Measurements from ENCODE around the gene FBXO27. TPM values are rescaled to one million over a fixed set of nuclear protein-coding genes. Genes with fewer than 3 reads are reported as not detected.
"Not testable (repeated sequence)": the region's sequence is repeated elsewhere in the genome, so short reads cannot be mapped to it uniquely, and the experiment has no call there.

Gene FBXO27
- total RNA-seq, 1 donor from 2014 or later = 3.7 TPM

DNA sequence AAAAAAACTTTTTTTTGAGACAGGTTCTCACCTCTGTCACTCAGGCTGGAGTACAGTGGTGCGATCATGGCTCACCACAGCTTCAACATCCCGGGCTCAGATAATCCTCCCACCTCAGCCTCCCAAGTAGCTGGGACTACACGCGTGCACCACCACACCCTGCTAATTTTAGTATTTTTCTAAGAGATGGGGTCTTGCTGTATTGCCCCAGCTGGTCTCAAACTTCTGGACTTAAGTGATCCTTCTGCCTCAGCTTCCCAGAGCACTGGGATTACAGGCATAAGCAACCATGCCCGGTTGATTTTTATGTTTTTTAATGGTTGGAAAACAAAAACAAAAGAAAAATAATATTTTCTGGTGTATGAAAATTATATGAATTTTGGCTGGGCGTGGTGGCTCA is 42.6 kb upstream of the FBXO27 start:
- no peak overlapping the region for H3K27ac ChIP-seq
- H3K4me1 ChIP-seq = no peaks in the 10 kb centered on the region
- no peaks in the 10 kb centered on the region for H3K27me3 ChIP-seq
- DNase-seq (ENCODE audit: extremely low spot score in 2 of 2) = no peak
- intact Hi-C loops (cut with DNase I) = no loop called here
- H3K36me3 ChIP-seq = no peaks in the 10 kb centered on the region
- H3K9me3 ChIP-seq = no peaks in the 10 kb centered on the region
- no peak for TF ChIP-seq POLR2AphosphoS5 (IDR thresholded peaks at IDR 0.05; ENCODE audit: insufficient read depth in 1 of 2, low read depth in 1 of 2)
- H3K4me3 ChIP-seq = no peak overlapping the region

DNA sequence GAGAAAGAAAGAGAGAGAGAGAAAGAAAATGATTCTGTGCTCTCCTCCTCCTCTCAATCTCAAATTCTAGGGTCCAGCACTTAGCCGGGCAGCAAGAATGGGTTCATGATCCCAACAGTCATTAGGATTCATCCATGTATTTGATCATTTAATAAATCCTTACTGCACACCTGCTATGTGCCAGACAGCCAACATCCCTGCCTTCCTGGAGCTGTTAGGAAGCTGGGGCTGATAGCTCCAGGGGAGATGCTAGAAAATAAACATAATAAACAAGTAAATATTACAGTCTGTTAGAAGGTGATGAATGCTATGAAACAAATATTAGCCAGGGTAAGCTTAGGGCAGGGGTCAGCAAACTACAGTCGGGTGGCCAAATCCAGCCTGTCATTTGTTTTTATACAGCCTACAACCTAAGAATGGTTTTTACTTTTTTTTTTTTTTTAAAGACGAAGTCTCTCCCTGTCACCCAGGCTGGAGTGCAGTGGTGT is 41.9 kb upstream of the FBXO27 start:
- Histone ChIP-seq H3K27me3 (no peaks in the 10 kb centered on the region), H3K4me3 (no peak overlapping the region), H3K9me3 (no peaks in the 10 kb centered on the region), H3K36me3 (no peaks in the 10 kb centered on the region), H3K4me1 (no peaks in the 10 kb centered on the region), H3K27ac (no peak overlapping the region)
- TF ChIP-seq POLR2AphosphoS5 (IDR thresholded peaks at IDR 0.05; ENCODE audit: insufficient read depth in 1 of 2, low read depth in 1 of 2) = no peak
- TF ChIP-seq, protein P1, sequence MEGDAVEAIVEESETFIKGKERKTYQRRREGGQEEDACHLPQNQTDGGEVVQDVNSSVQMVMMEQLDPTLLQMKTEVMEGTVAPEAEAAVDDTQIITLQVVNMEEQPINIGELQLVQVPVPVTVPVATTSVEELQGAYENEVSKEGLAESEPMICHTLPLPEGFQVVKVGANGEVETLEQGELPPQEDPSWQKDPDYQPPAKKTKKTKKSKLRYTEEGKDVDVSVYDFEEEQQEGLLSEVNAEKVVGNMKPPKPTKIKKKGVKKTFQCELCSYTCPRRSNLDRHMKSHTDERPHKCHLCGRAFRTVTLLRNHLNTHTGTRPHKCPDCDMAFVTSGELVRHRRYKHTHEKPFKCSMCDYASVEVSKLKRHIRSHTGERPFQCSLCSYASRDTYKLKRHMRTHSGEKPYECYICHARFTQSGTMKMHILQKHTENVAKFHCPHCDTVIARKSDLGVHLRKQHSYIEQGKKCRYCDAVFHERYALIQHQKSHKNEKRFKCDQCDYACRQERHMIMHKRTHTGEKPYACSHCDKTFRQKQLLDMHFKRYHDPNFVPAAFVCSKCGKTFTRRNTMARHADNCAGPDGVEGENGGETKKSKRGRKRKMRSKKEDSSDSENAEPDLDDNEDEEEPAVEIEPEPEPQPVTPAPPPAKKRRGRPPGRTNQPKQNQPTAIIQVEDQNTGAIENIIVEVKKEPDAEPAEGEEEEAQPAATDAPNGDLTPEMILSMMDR (IDR thresholded peaks at IDR 0.05) = no peak
- DNase-seq (ENCODE audit: extremely low spot score in 2 of 2) = no peak
- intact Hi-C loops (cut with DNase I) = no loop called here

DNA sequence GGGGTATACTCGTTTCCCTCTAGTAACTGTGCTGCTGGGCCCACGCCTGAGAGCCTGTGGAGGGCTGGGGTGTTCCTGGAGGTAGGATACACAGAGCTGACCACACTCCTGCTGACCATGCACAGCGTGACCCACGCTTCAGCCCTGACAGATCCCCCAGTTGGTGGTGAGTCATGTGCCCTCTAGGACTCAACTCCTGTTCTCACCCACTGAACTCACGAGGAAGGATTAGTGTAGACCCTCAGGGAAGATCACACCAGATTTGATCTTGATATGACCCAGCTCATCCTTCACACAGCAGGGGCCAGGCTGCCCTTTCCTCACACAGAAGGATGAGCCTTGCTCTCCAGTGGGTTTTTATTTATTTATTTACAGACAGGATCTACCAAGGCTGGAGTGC is 38.5 kb upstream of the FBXO27 start:
- Histone ChIP-seq H3K27me3 (no peaks in the 10 kb centered on the region), H3K27ac (no peak overlapping the region), H3K4me3 (no peak overlapping the region), H3K36me3 (no peaks in the 10 kb centered on the region), H3K9me3 (no peaks in the 10 kb centered on the region), H3K4me1 (no peaks in the 10 kb centered on the region)
- DNase-seq (ENCODE audit: extremely low spot score in 2 of 2) = no peak
- TF ChIP-seq, protein P1 (IDR thresholded peaks at IDR 0.05) = no peak
- intact Hi-C loops (cut with DNase I) = no loop called here

DNA sequence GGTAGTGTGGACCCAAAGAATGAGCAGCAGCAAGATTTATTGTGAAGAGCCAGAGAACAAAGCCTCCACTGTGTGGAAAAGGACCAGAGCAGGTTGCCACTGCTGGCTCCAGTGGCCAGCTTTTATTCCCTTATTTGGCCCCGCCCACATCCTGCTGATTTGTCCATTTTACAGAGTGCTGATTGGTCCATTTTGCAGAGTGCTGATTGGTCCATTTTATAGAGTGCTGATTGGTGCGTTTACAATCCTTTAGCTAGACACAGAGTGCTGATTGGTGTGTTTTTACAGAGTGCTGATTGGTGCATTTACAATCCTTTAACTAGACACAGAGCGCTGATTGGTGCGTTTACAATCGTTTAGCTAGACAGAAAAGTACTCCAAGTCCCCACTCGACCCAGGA is 35.9 kb upstream of the FBXO27 start:
- H3K4me1 ChIP-seq; intact Hi-C loops (cut with DNase I); H3K36me3 ChIP-seq; H3K27me3 ChIP-seq; H3K4me3 ChIP-seq; H3K27ac ChIP-seq; DNase-seq (ENCODE audit: extremely low spot score in 2 of 2); H3K9me3 ChIP-seq: not testable (repeated sequence)

DNA sequence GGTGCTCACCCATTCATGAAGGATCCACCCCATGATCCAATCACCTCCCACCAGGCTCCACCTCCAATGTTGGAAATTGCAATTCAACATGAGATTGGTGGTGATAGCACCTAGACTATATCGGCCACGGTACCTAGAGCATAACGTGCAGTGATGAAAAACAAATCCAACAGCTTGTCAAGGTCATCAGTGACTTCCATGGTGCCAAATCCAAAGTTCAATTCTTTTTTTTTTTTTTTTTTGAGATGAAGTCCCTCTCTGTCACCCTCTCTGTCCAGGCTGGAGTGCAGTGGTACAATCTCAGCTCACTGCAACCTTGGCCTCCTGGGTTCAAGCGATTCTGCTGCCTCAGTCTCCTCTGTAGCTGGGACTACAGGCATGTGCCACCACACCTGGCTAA is 34.8 kb upstream of the FBXO27 start:
- Histone ChIP-seq H3K27ac (no peak overlapping the region), H3K27me3 (no peaks in the 10 kb centered on the region), H3K4me1 (no peaks in the 10 kb centered on the region), H3K36me3 (no peaks in the 10 kb centered on the region), H3K9me3 (no peaks in the 10 kb centered on the region), H3K4me3 (no peak overlapping the region)
- intact Hi-C loops (cut with DNase I) = no loop called here
- DNase-seq (ENCODE audit: extremely low spot score in 2 of 2) = no peak
- TF ChIP-seq POLR2A (IDR thresholded peaks at IDR 0.05) = no peak

DNA sequence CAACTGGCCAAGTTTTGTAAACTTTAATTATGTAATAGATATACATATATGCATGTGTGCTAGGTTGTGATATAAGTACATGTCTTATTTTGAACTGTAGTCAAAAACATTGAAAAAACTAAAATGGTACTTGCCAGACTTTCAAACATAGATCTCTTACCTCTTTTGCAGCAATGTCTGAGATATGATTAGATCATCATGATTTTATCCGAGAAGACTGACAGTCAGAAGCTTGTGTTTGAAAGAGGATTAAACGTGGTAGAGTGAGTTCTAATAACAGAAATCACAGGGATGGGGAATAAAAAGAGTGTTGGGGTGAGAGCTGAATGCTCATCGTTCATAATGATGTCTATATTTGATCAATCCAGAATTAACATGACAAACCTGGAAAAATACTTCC is 33.6 kb upstream of the FBXO27 start:
- Histone ChIP-seq H3K4me1 (no peaks in the 10 kb centered on the region), H3K36me3 (no peaks in the 10 kb centered on the region), H3K27ac (no peak overlapping the region), H3K27me3 (no peaks in the 10 kb centered on the region), H3K9me3 (no peaks in the 10 kb centered on the region), H3K4me3 (no peak overlapping the region)
- no peak for DNase-seq (ENCODE audit: extremely low spot score in 2 of 2)
- intact Hi-C loops (cut with DNase I) = no loop called here
- TF ChIP-seq, protein P1 (IDR thresholded peaks at IDR 0.05) = no peak
- TF ChIP-seq POLR2AphosphoS5 (IDR thresholded peaks at IDR 0.05; ENCODE audit: insufficient read depth in 1 of 2, low read depth in 1 of 2) = no peak
- TF ChIP-seq POLR2A (IDR thresholded peaks at IDR 0.05) = no peak

DNA sequence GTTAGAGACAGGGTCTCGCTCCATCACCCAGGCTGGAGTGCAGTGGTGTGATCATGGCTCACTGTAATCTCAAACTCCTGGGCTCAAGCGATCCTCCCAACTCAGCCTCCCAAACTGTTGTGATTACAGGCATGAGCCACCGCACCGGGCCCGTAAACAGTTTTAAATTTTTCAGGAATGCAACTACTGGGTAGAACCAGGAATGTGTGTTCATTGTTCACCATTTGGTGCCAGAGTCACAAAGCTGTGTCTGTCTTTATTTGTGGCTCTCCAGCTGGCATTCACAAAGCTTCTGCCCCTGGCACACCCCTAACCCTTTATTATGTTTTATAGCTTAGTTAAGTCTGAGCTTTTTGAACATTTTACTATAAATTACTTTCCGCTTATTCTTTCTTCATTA is 32.1 kb upstream of the FBXO27 start:
- H3K4me1 ChIP-seq = no peaks in the 10 kb centered on the region
- no peak overlapping the region for H3K27ac ChIP-seq
- no peaks in the 10 kb centered on the region for H3K36me3 ChIP-seq
- TF ChIP-seq, protein P1 (IDR thresholded peaks at IDR 0.05) = no peak
- no peak for TF ChIP-seq POLR2AphosphoS5 (IDR thresholded peaks at IDR 0.05; ENCODE audit: insufficient read depth in 1 of 2, low read depth in 1 of 2)
- no peak for TF ChIP-seq POLR2A (IDR thresholded peaks at IDR 0.05)
- intact Hi-C loops (cut with DNase I) = no loop called here
- H3K4me3 ChIP-seq = no peak overlapping the region
- H3K9me3 ChIP-seq = no peaks in the 10 kb centered on the region
- DNase-seq (ENCODE audit: extremely low spot score in 2 of 2) = no peak
- H3K27me3 ChIP-seq = no peaks in the 10 kb centered on the region

Data from vagina (tissue), 2 donors.